Lower leg skin (tissue), 4 donors: ENCODE measurements around the gene GPBP1. TPM values are rescaled to one million over a fixed set of nuclear protein-coding genes. Genes with fewer than 3 reads are reported as not detected.
A peak's percentile ranks its signal among the peaks of the same experiment; 100 is the strongest.
"Not testable (repeated sequence)": the region's sequence is repeated elsewhere in the genome, so short reads cannot be mapped to it uniquely, and the experiment has no call there.

Source experiments
- DNase-seq, 2 donors: peaks; one replicate each; pipeline ENCODE4 v3.0.0-alpha.2; 2019; ENCODE audit warnings: low spot score in 2 of 2
- H3K4me3 ChIP-seq: fragments of 200-600 bp; sonication (generic); 2 replicates; pipeline ENCODE4 v1.5.1; 2017; ENCODE audit warnings: mild to moderate bottlenecking, low read depth; ENCODE audit not compliant: poor library complexity, severe bottlenecking
- POLR2A ChIP-seq, 2 donors: fragments of 450-650 bp; IDR thresholded peaks; one replicate each; pipeline ENCODE4 v1.6.1; 2016 to 2017; ENCODE audit warnings: antibody characterized with exemption in 2 of 2, mild to moderate bottlenecking in 1 of 2, moderate library complexity in 1 of 2
- WGBS, 2 donors: methylation state at CpG; one replicate each; pipeline ENCODE4 v1.1.5; 2018; 5-methylcytosine and 5-hydroxymethylcytosine counted together
- intact Hi-C: fragments of 100-400 bp; cut with DNase I; formaldehyde crosslinking; loops from one replicate; pipeline ENCODE4 v1.15.0; 2023; ENCODE audit warnings: low total_unique reads
- total RNA-seq, 4 donors: library from RNA; depleted of rRNA; stranded (reverse); fragments of >200 nt; gene quantifications; one replicate each; pipeline ENCODE4 v1.1.0, GENCODE V29; 2016
- TF ChIP-seq, protein P1 (sequence below), 3 donors: fragments of 450-650 bp; IDR thresholded peaks; one replicate each; pipeline ENCODE4 v1.5.1; 2016; ENCODE audit warnings: antibody characterized with exemption in 3 of 3, mild to moderate bottlenecking in 3 of 3, moderate library complexity in 2 of 3

GPBP1 gene
- total RNA-seq, 4 donors from 2014 or later, result 40.1 to 58.6 (median 52.7) TPM

GRCh38 chr5:57174128-57174889 is 450 bp downstream of the GPBP1 start:
- WGBS, 2 donors, result 0% methylated on average over 47 of the region's 47 CpGs
- TF ChIP-seq POLR2A (IDR thresholded peaks at IDR 0.05), result no peak
- TF ChIP-seq, protein P1, sequence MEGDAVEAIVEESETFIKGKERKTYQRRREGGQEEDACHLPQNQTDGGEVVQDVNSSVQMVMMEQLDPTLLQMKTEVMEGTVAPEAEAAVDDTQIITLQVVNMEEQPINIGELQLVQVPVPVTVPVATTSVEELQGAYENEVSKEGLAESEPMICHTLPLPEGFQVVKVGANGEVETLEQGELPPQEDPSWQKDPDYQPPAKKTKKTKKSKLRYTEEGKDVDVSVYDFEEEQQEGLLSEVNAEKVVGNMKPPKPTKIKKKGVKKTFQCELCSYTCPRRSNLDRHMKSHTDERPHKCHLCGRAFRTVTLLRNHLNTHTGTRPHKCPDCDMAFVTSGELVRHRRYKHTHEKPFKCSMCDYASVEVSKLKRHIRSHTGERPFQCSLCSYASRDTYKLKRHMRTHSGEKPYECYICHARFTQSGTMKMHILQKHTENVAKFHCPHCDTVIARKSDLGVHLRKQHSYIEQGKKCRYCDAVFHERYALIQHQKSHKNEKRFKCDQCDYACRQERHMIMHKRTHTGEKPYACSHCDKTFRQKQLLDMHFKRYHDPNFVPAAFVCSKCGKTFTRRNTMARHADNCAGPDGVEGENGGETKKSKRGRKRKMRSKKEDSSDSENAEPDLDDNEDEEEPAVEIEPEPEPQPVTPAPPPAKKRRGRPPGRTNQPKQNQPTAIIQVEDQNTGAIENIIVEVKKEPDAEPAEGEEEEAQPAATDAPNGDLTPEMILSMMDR (IDR thresholded peaks at IDR 0.05), result no peak
- peak; percentile 28 to 90 for DNase-seq
- H3K4me3 ChIP-seq, result peak overlapping the region; percentile 99
- intact Hi-C loops, result loop anchor here (10.0 kb wide), 1 partner anchor 360 kb away; the partner anchor contains the start of gene MAP3K1

- TF ChIP-seq POLR2A (IDR thresholded peaks at IDR 0.05), result no peak
- TF ChIP-seq, protein P1 (IDR thresholded peaks at IDR 0.05), result no peak
- 1% methylated on average over 11 of the region's 11 CpGs for WGBS, 2 donors
- peak overlapping the region; percentile 99 for H3K4me3 ChIP-seq
- DNase-seq, result no peak
- intact Hi-C loops, result loop anchor here (10.0 kb wide), 1 partner anchor 360 kb away; the partner anchor contains the start of gene MAP3K1
These were observed 1.1 kb downstream of the GPBP1 start for GRCh38 chr5:57174890-57175510.

- TF ChIP-seq POLR2A (IDR thresholded peaks at IDR 0.05), result no peak
- TF ChIP-seq, protein P1 (IDR thresholded peaks at IDR 0.05), result no peak
- WGBS, 2 donors, result 3% methylated on average over 11 of the region's 11 CpGs
- no peak for DNase-seq
- H3K4me3 ChIP-seq, result no peak overlapping the region
- intact Hi-C loops, result loop anchor here (10.0 kb wide), 1 partner anchor 361 kb away; the partner anchor contains the start of gene MAP3K1
These were observed 1.9 kb downstream of the GPBP1 start for GRCh38 chr5:57175551-57176309.

GRCh38 chr5:57176350-57176857 is 2.5 kb downstream of the GPBP1 start:
- DNase-seq, result no peak
- TF ChIP-seq, protein P1 (IDR thresholded peaks at IDR 0.05), result no peak
- no peak for TF ChIP-seq POLR2A (IDR thresholded peaks at IDR 0.05)
- 3 to 4% methylated on average over 7 of the region's 7 CpGs for WGBS, 2 donors
- intact Hi-C loops, result loop anchor here (10.0 kb wide), 1 partner anchor 362 kb away; the partner anchor contains the start of gene MAP3K1
- H3K4me3 ChIP-seq, result no peak overlapping the region

GRCh38 chr5:57177479-57178156 is 3.8 kb downstream of the GPBP1 start:
- WGBS, 2 donors, result 89 to 91% methylated on average over 14 of the region's 14 CpGs
- intact Hi-C loops, result loop anchor here (10.0 kb wide), 1 partner anchor 363 kb away; the partner anchor contains the start of gene MAP3K1
- no peak overlapping the region for H3K4me3 ChIP-seq
- no peak for TF ChIP-seq POLR2A (IDR thresholded peaks at IDR 0.05)
- TF ChIP-seq, protein P1 (IDR thresholded peaks at IDR 0.05), result no peak
- DNase-seq, result no peak

DNA sequence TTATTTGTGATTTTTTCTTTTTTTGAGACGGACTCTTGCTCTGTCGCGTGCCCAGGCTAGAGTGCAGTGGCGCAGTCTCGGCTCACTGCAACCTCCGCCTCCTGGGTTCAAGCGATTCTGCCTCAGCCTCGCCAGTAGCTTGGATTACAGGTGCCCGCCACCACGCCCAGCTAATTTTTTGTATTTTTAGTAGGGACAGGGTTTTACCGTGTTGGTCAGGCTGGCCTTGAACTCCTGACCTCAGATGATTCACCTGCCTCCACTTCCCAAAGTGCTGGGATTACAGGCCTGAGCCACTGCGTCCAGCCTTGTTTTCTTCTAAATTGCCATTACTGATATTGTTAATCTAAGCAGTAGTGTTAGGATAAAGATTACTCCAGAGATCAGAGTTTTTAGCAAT is 4.4 kb downstream of the GPBP1 start:
- H3K4me3 ChIP-seq, DNase-seq: not testable (repeated sequence)
- WGBS, 2 donors, result 67 to 68% methylated on average over 12 of the region's 12 CpGs
- intact Hi-C loops, result loop anchor here (10.0 kb wide), 1 partner anchor 363 kb away; the partner anchor contains the start of gene MAP3K1
